NOMO-1 (cell line): ENCODE measurements around the gene C4orf51.
"Not testable (repeated sequence)": the region's sequence is repeated elsewhere in the genome, so short reads cannot be mapped to it uniquely, and the experiment has no call there.

Source experiments
- DNase-seq, 2 experiments: peaks; one replicate each; lab custom pipeline; 2025; ENCODE audit not compliant: unreplicated experiment in 2 of 2; lab: John Stamatoyannopoulos, UW

Gene C4orf51

DNA sequence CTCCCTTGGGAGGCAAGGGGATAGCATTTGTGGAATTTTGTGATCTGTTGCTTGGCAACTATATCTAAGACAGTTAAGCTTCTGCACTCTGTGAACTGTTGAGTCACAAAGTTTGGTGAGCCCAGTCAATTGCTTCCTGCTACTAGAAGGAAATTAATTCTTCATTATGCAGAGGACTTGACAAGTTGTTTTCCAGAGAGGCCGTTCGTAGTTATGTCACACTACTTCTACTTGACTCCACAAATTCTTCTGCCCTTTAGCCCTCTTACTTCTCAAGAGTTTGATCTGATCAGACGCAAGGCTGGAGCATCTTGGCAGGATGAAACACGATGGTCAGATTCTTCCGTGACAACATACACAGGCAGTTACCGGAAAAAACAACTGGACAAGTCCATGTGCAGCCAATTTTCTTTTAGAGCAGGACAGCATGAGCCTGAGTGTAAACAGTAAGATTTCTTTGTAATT lies at the start of gene C4orf51:
TSS of gene C4orf51 (plus strand) at position 156 of the 465 bp plus-strand sequence. CDS start at position 214, 58 bp downstream.
- no peak for DNase-seq

DNA sequence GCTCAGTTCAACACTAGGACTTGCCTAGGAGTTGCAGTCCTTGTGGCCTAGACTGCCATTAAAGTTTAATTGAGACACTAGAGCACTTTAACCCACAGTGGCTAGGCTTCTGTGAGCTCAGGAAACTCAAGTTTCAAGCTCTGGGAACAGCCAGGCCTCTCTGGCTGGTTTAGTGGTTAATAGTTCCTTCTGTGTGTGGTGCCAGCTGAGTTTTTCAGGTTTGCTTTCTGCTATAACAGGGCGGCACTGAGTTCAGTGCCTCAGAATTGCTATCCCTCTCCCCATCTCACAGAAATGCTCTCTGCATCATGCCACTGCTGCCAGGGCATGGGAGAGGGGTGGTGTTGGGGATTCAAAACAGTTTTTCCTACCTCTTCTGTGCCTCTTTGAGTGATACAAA lies 44.8 kb upstream of the C4orf51 start:
- DNase-seq: no peak

- DNase-seq: no peak
Measured at GRCh38 chr4:145635630-145636029, 44.3 kb upstream of the C4orf51 start.

DNA sequence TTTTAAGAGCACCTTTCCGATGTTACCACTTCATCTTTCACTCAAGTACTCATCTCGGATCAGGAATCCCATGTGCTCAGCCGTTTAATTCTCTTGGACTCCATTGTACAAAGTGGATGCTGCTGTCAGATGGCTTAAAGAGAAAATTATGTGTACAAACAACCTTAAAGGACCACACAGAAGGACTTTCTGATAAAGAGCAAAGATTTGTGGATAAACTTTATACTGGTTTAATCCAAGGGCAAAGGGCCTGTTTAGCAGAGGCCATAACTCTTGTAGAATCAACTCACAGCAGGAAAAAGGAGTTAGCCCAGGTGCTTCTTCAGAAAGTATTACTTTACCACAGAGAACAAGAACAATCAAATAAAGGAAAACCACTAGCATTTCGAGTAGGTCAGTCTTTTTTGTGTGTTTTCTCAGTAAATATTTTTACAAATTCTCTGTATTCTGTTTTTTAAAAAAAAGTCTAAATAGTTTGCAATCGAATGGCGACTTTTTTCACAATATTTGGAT lies 40.7 kb upstream of the C4orf51 start:
- no peak for DNase-seq

- not testable (repeated sequence) for DNase-seq
Measured at GRCh38 chr4:145640236-145640635, 39.7 kb upstream of the C4orf51 start.

DNA sequence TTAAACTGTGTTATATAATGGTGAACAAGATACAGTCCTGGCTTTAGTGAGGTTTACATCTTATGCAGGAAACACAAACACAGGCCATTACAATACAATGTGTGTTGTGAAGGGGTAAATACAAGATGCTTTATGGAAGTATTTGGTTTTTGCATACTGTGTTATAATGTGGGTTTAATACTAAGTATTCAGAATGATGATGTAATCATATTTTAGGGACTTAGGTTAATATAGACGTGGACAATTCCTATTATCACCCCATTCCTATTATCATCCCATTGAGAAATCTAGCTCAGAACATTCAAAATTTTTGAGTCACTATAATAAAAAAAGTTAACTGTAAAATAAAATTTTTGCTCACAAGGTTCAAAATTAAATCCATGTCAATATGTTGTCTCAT lies 36.7 kb upstream of the C4orf51 start:
- no peak for DNase-seq

DNA sequence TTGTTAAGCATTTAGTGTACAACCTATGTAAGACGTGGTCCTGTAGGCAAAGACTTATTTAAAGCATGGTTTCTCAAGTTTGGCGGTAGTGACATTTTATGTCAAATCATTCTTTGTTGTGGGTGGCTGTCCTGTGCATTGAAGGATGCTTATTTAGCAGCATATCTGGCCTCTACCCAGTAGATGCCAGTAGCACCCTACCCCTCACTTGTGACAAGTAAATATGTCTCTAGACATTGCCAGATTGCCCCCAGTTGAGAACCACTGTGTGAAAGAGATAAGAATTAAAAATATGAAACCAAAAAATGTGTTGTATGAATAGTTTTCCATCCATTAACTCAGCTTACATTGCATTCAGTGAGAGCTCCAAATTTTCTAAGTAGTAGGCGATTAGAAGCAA lies 35.2 kb upstream of the C4orf51 start:
- DNase-seq: no peak

GRCh38 chr4:145656156-145656555 lies 23.8 kb upstream of the C4orf51 start:
- no peak for DNase-seq

- no peak for DNase-seq
Measured at GRCh38 chr4:145660064-145660463, 19.9 kb upstream of the C4orf51 start.

GRCh38 chr4:145663194-145663593 lies 16.8 kb upstream of the C4orf51 start:
- DNase-seq: no peak

DNA sequence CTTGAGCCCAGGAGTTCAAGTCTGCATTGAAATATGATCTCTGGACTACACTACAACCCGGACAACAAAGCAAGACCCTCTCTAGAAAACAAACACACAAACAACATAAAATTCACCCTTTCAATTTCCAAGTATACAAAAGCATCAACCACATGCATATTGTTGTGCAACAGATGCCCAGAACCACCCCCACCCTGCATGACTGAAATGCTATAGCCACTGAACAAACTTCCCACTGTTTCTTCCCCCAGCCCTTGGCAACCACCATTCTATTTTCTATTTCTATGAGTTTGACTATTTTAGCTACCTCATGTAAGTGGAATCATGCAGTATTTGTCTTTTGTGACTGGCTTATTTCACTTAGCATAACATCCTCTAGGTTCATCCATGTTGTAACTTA lies 14.2 kb upstream of the C4orf51 start:
- DNase-seq: no peak

GRCh38 chr4:145670422-145670821 lies 9.5 kb upstream of the C4orf51 start:
- DNase-seq: no peak

DNA sequence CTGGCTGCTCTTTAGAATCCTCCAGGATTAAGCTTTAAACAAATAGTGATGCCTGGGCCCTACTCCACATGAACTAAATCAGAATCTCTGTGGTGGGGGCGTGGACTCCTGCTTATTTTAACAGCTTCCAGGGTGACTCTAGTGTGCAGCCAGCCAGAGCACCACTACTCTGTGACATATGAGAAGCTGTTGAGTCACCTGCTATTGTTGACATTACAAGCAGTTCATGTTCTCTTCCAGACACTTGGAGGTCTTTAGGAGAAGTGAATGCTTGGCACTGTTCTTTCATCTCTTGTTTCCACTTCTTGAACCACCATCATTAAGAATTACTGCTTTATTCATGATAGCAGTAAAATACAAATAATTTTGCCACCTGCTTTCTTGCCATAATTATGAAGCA lies 426 bp upstream of the C4orf51 start:
- no peak for DNase-seq

GRCh38 chr4:145680902-145681301 lies 956 bp downstream of the C4orf51 start:
- no peak for DNase-seq

- DNase-seq: no peak
Measured at GRCh38 chr4:145681518-145681917, 1.6 kb downstream of the C4orf51 start.

DNA sequence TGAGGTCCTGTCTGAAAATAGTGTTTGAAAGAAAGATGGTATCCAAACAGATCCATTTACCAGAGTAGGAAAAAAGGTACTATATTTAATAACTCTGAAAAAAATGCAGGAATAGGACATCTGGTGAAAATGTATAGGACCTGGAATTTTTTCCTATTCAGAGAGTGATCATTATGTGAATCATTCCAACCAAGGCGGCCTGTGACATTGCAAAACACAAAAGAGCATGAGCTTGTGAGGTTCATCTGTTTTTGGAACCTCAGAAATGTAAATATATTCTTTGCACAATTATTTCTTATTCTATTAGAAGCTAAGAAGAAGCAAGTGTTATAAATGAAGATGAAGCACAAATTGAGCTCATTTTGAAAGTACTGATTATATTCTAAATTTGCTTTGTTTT lies 2.0 kb downstream of the C4orf51 start:
- DNase-seq: no peak

- DNase-seq: no peak
Measured at GRCh38 chr4:145686991-145687390, 7.0 kb downstream of the C4orf51 start.

- no peak for DNase-seq
Measured at GRCh38 chr4:145690610-145691009, 10.7 kb downstream of the C4orf51 start.

- DNase-seq: not testable (repeated sequence)
Measured at GRCh38 chr4:145691416-145691815, 11.5 kb downstream of the C4orf51 start.

- DNase-seq: no peak
Measured at GRCh38 chr4:145694929-145695328, 15.0 kb downstream of the C4orf51 start.

GRCh38 chr4:145697332-145697731 lies 17.4 kb downstream of the C4orf51 start:
- DNase-seq: no peak

DNA sequence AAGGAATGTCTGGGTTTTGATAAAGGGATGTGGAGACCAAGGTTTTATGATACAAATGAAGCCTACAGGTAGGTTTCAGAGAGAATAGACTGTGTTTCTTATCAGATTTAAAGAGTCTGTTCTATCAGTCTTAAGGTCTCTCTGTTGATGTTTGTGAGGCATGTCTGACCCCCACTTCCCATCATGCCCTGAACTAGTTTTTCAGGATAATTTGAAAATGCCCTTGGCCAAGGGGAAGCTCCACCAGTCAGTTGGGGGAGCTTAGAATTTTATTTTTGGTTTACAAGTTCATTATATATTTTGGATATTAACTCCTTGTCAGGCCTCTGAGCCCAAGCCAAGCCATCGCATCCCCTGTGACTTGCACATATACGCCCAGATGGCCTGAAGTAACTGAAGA lies 18.6 kb downstream of the C4orf51 start:
- DNase-seq: no peak

GRCh38 chr4:145703850-145704497 lies 24.0 kb downstream of the C4orf51 start:
- no peak for DNase-seq
